ENCODE data around the gene PARD3.

Gene PARD3

DNA sequence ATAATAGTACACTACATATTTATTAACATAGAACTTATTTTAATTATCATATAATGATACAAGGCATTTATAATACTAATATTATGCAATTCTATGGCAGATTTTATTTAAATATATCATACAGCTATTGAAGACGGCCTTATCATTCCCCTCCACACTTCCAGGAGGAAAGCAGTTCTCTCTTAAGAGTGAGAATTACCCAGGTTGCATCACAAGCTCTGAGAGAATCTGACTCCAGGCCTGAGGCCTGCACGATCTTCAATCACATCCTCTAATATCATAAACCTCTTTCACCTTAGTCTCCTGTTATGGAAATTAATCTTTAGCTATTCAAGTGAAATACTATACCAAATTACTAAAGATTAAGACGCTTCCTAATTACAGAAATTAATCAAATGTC lies 564.4 kb downstream of the PARD3 start:
- Histone ChIP-seq H3K27me3 (no peaks in the 10 kb centered on the region), H3K4me1 (no peaks in the 10 kb centered on the region), H3K27ac (no peak overlapping the region), H3K36me3 (no peaks in the 10 kb centered on the region), H3K4me3 (no peak overlapping the region), H3K9me3 (no peaks in the 10 kb centered on the region)
- DNase-seq = no peak
- TF ChIP-seq, protein P1, sequence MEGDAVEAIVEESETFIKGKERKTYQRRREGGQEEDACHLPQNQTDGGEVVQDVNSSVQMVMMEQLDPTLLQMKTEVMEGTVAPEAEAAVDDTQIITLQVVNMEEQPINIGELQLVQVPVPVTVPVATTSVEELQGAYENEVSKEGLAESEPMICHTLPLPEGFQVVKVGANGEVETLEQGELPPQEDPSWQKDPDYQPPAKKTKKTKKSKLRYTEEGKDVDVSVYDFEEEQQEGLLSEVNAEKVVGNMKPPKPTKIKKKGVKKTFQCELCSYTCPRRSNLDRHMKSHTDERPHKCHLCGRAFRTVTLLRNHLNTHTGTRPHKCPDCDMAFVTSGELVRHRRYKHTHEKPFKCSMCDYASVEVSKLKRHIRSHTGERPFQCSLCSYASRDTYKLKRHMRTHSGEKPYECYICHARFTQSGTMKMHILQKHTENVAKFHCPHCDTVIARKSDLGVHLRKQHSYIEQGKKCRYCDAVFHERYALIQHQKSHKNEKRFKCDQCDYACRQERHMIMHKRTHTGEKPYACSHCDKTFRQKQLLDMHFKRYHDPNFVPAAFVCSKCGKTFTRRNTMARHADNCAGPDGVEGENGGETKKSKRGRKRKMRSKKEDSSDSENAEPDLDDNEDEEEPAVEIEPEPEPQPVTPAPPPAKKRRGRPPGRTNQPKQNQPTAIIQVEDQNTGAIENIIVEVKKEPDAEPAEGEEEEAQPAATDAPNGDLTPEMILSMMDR (IDR thresholded peaks at IDR 0.05) = no peak
- intact Hi-C loops (cut with DNase I; ENCODE audit: low total_unique reads) = no loop called here

DNA sequence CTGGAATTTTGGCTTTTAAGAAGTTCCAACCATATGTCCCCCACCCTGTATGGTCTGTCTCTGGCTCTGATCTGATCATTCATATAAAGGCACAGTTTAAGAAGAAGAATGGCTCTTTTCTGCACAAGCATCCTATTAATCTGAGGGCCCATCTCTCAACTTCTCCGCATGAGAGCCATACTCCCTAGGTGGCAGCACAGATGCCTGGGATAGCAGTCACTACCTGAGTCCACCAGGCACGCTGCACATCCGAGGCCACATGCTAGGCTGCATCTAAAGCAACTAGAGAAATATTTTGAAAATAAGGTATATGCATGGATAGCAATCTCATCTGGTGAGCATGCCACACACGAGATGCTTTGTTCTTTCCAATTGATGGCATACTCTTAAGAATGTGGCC lies 565.5 kb downstream of the PARD3 start:
- DNase-seq = no peak
- TF ChIP-seq, protein P1 (IDR thresholded peaks at IDR 0.05) = no peak
- Histone ChIP-seq H3K36me3 (no peaks in the 10 kb centered on the region), H3K4me1 (no peaks in the 10 kb centered on the region), H3K27ac (no peak overlapping the region), H3K9me3 (no peaks in the 10 kb centered on the region), H3K4me3 (no peak overlapping the region), H3K27me3 (no peaks in the 10 kb centered on the region)
- intact Hi-C loops (cut with DNase I; ENCODE audit: low total_unique reads) = no loop called here

DNA sequence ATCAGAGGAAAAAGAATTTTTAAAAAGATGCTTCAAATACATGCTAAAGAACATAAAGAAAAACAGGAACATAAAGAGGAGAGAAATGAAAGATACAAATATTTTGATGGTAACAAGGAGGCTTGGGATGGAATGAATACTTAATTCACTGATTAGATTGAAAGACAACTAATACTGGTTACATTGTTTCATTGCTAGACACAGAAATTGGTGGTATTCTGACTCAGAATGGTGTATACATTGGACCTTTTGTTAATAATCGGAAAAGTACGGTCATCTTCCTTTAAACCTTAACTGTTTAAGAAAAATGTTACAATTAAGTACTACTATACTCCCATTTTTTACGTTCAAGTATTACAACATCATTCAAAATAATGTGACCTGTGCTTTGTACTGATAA lies 567.5 kb downstream of the PARD3 start:
- H3K27ac ChIP-seq = no peak overlapping the region
- TF ChIP-seq, protein P1 (IDR thresholded peaks at IDR 0.05) = no peak

DNA sequence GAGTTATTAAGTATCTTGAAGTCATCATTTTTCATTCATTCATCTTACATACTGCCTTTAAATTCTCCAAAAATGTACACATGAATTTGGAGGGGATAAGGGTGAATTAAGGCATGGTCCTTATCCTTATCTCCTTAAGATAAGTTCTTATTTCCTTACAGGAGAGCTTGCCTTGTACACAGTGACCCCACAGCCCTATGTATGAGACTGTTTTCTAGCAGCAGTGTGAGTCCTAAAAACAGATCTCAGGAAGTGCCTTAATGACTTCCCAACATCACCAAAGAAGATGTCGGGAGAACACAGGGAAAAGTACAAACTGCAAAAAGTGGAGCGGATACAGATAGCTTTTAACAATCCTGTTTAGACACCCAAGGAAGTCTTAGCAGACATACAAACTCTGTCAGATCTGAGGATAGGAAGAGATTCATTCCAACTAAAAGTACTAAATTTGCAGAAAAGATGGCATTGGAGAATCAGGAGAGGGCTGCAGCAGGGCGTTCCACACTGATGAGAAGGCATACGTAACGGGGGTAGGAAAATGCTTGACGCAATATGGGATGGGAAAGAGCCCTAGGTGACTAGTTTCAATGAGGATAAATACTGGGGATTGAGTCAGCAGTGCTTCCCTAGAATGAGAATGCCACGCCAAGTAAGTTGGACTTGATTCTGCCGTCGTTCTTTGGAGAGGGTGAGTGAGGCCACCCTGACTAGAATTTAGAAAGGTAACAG lies 570.2 kb downstream of the PARD3 start:
- H3K27ac ChIP-seq = no peak overlapping the region
- H3K27me3 ChIP-seq = no peaks in the 10 kb centered on the region
- TF ChIP-seq, protein P1 (IDR thresholded peaks at IDR 0.05) = no peak
- no peaks in the 10 kb centered on the region for H3K9me3 ChIP-seq
- intact Hi-C loops (cut with DNase I; ENCODE audit: low total_unique reads) = no loop called here
- no peaks in the 10 kb centered on the region for H3K4me1 ChIP-seq
- DNase-seq = no peak
- H3K36me3 ChIP-seq = no peaks in the 10 kb centered on the region
- no peak overlapping the region for H3K4me3 ChIP-seq

More for the DNA sequence above, 567.5 kb downstream of the PARD3 start:
- no peak for DNase-seq
- no peak overlapping the region for H3K4me3 ChIP-seq
- no peaks in the 10 kb centered on the region for H3K27me3 ChIP-seq
- no peaks in the 10 kb centered on the region for H3K4me1 ChIP-seq
- intact Hi-C loops (cut with DNase I; ENCODE audit: low total_unique reads) = no loop called here
- H3K9me3 ChIP-seq = no peaks in the 10 kb centered on the region
- no peaks in the 10 kb centered on the region for H3K36me3 ChIP-seq

DNA sequence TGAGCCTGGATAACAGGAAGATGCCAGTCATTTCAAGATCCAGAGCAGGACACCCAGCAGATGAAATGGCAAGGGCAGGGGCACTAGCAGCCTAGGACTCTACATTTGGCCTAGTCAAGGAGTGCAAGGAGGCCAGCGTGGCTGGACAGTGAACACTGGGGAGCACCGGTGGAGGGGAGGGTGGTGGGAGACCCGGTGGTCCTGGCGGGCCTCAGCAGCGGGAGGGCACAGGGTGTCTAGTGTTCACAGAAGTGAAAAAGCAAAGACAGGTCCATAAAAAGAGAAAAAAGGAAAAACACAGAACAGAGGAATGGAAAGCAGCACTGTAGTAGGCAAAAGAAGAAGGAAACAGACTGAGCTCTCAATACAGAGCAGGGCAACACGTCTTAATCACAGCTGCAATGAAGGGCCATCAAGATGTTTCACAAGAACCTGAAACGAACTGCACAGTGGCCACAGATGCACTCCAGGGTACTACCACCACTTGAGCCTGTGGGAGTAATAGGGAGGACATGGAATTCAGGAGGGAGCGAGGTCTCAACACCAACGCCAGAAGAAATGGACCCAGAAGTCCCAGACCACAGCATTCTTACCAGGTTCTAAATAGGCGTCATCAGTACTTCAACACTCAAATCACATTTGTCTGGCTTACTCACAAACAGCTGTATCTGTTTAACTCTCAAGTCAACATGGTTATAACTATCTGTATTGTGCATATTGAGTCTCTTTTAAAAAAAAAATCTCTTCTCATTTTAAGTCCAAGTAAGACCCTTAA lies 573.7 kb downstream of the PARD3 start:
- H3K9me3 ChIP-seq = no peaks in the 10 kb centered on the region
- TF ChIP-seq, protein P1 (IDR thresholded peaks at IDR 0.05) = no peak
- no peaks in the 10 kb centered on the region for H3K36me3 ChIP-seq
- H3K4me1 ChIP-seq = peaks cover 0 to 12% (median 0%) of the 10 kb centered on the region in 4 donors
- no peaks in the 10 kb centered on the region for H3K27me3 ChIP-seq
- intact Hi-C loops (cut with DNase I; ENCODE audit: low total_unique reads) = no loop called here
- no peak overlapping the region for H3K27ac ChIP-seq
- no peak overlapping the region for H3K4me3 ChIP-seq
- no peak for DNase-seq
